Stimulated activated naive CD8-positive, alpha-beta T cell treated with anti-CD3 and anti-CD28 coated beads, Interleukin-15, Interleukin-2, amounts not matched to agents 100 ng/mL and 50 ng/mL, for 24 hours (primary cell): ENCODE results near the gene SRBD1.

Source experiments
- H3K27ac Mint-ChIP-seq: one replicate; pipeline ENCODE4 v1.8.0; 2021; ENCODE audit warnings: mild to moderate bottlenecking, mixed read lengths
- H3K27me3 Mint-ChIP-seq: one replicate; pipeline ENCODE4 v1.8.0; 2021; ENCODE audit warnings: mixed read lengths
- H3K36me3 Mint-ChIP-seq: one replicate; pipeline ENCODE4 v1.8.0; 2021; ENCODE audit warnings: low read depth, mixed read lengths
- H3K4me1 Mint-ChIP-seq: one replicate; pipeline ENCODE4 v1.8.0; 2021; ENCODE audit warnings: low read depth, mixed read lengths
- H3K4me3 Mint-ChIP-seq: one replicate; pipeline ENCODE4 v1.8.0; 2021; ENCODE audit warnings: mild to moderate bottlenecking, mixed read lengths
- H3K9me3 Mint-ChIP-seq: one replicate; pipeline ENCODE4 v1.8.0; 2021; ENCODE audit warnings: mixed read lengths

Gene SRBD1

DNA sequence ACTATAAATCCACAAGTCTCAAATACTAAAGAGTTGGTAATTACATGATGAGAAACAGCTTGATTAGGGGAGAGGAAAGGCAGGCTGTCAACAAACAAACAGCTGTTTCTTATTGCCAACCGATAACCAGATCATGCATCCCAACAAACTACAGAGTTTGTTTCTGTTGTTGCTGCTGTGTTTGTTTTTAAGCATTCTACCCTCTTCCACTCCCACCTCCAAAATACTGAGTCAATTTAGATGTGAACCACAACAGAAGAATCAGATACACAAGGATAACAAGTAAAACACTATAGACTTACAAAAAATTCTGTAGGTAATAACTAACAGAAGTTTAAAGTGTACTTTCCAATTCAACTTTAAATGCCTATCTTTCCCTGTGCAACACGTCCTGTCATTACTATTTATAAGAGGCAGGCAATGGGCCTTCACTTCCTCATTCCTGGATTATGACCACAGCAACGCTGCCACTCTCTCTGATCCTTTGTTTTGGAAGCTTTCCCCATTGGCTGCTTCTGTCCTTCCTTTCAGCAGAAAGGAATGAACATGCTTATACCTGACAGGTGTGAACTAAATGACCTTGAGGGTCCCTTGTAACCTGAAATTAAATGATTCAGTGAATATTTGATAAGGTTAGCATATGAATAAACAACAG, 152.0 kb downstream of the SRBD1 start:
- H3K27ac Mint-ChIP-seq: no peak overlapping the region
- H3K36me3 Mint-ChIP-seq: peaks cover 24% of the 10 kb centered on the region
- H3K4me3 Mint-ChIP-seq: no peak overlapping the region
- no peaks in the 10 kb centered on the region for H3K27me3 Mint-ChIP-seq
- H3K9me3 Mint-ChIP-seq: no peaks in the 10 kb centered on the region
- H3K4me1 Mint-ChIP-seq: no peaks in the 10 kb centered on the region

DNA sequence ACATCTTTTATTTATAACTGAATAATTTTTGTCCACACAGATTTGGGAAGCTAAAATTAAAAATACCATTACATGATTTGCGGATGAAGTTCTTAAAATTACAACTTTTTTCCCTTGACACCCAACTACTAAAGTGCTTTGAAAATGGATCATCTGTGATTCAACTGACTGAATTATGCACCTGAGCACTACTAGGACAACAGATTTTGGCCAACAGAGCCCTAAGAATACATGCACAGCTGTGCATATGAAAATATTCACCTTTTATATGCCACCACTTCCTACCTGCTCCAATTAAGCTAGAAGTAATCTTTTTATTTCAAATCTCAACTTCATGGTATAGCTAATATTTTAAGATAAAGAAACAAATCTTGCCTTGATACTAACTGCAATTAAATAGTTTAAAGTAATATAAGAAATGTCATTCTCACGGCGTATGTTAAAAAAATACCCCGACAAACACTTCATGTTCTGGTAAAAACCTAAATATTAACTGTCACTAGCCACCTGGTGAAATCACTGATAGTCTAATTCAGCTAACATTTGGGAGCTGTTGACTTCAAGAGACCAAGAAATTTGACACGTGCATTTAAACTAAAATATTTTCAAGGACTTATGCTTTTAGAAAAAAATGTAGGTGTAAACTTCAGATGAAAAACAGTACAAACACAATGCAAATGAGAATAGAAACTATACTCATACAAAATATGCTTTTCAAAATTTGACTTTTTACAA, 153.7 kb downstream of the SRBD1 start:
- Mint-ChIP-seq H3K4me1 (no peaks in the 10 kb centered on the region), H3K4me3 (no peak overlapping the region), H3K27ac (no peak overlapping the region), H3K9me3 (no peaks in the 10 kb centered on the region), H3K27me3 (no peaks in the 10 kb centered on the region), H3K36me3 (peaks cover 22% of the 10 kb centered on the region)

DNA sequence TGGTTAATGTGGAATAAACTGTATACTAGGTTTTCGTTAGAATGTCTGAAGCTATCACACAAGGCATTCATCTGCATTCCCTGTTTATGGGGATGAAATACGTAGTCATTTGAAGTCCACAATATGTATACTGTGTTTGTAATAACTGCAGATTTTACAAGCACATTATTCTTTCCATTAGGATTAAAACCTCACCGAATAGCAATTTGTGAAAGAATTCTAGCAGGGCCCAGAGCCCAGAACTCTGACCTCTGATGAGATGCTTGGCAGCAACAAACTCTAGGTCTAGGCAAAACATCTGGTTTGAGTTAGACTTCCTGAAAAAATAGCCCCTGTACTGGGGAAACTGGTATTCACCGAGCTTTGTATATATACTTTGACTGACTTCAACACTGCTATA, 158.2 kb downstream of the SRBD1 start:
- Mint-ChIP-seq H3K4me1 (no peaks in the 10 kb centered on the region), H3K27me3 (no peaks in the 10 kb centered on the region), H3K4me3 (no peak overlapping the region), H3K36me3 (peaks cover 4% of the 10 kb centered on the region), H3K9me3 (no peaks in the 10 kb centered on the region), H3K27ac (no peak overlapping the region)

DNA sequence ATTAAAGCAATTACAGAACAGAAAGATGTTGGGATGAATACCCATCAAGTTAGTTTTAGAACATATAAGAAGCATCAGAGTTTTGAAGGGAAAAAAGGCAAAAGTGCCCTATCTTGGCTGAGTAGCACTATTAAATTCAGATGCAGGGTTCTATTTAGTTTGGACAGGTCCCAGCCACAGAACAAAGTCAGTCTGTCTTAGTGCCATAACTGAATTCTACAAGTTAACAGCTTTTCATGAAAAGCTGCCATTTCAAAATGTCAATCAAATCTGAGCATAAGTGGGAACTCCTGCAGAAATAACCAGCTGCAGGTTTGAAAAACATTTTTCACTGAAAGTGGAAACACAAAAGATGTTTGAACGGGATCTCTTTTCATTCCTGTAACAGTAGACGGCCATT, 160.4 kb downstream of the SRBD1 start:
- Mint-ChIP-seq H3K4me1 (no peaks in the 10 kb centered on the region), H3K36me3 (peaks cover 8% of the 10 kb centered on the region), H3K27ac (no peak overlapping the region), H3K27me3 (no peaks in the 10 kb centered on the region), H3K9me3 (no peaks in the 10 kb centered on the region), H3K4me3 (no peak overlapping the region)

DNA sequence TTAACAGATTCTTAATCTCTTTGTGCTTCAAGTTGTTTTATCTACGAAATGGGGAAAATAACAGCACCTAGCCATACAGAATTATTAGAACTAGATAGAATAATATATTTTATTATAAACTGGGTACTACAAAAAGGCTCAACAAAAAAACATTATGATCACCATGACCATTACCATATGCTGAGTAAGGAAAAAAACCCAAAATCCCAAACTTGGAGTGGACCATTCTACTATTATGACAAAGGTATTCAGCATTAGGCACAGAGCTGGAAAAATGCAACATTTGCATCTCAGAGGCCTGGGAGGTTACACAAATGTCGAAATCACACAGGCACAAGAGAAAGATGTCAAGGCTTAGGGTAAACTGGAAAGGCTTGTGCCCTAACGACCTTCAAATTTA, 162.8 kb downstream of the SRBD1 start:
- H3K4me3 Mint-ChIP-seq: no peak overlapping the region
- no peaks in the 10 kb centered on the region for H3K27me3 Mint-ChIP-seq
- H3K36me3 Mint-ChIP-seq: peaks cover 23% of the 10 kb centered on the region
- H3K9me3 Mint-ChIP-seq: no peaks in the 10 kb centered on the region
- peaks cover 3% of the 10 kb centered on the region for H3K4me1 Mint-ChIP-seq
- no peak overlapping the region for H3K27ac Mint-ChIP-seq

DNA sequence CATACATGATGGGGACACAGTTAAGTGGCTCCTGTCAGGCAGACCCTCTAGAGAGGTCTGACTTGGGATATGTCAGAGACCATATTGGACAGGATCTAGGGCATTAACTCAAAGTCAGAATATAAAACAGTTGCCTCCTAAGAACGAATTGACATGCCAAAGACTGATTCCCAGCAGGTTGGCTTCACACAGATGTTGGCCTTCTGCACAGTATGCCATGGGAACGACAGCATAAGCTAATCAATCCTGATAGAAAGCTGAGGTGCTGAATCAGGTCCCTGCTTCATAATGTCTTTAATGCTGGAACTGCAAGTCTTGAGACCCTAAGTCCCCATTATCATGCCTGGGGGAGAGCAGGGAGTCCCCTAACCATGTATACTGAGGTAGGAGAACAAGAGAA, 165.1 kb downstream of the SRBD1 start:
- Mint-ChIP-seq H3K4me1 (peaks cover 6% of the 10 kb centered on the region), H3K27me3 (no peaks in the 10 kb centered on the region), H3K9me3 (no peaks in the 10 kb centered on the region), H3K27ac (no peak overlapping the region), H3K4me3 (no peak overlapping the region), H3K36me3 (peaks cover 30% of the 10 kb centered on the region)

DNA sequence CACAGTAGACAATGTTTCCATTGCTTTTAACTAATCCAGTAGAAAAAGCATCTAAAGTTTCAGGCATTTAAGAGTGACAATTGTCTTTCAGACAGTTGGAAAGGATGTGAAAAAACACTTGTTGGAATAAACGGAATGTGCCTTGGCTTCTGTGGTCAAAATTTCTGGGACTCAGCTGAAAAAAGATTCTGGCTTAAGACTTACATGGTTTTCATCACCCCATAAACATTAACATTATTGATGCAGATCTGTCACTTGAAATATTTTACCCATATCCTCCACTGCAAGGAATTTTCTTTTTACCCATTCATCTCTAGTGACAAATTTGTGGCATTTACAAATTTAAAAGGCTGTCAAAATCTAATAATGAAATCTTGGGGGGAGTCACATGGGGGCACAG, 166.0 kb downstream of the SRBD1 start:
- no peak overlapping the region for H3K27ac Mint-ChIP-seq
- H3K9me3 Mint-ChIP-seq: no peaks in the 10 kb centered on the region
- no peak overlapping the region for H3K4me3 Mint-ChIP-seq
- peaks cover 6% of the 10 kb centered on the region for H3K4me1 Mint-ChIP-seq
- peaks cover 32% of the 10 kb centered on the region for H3K36me3 Mint-ChIP-seq
- no peaks in the 10 kb centered on the region for H3K27me3 Mint-ChIP-seq

DNA sequence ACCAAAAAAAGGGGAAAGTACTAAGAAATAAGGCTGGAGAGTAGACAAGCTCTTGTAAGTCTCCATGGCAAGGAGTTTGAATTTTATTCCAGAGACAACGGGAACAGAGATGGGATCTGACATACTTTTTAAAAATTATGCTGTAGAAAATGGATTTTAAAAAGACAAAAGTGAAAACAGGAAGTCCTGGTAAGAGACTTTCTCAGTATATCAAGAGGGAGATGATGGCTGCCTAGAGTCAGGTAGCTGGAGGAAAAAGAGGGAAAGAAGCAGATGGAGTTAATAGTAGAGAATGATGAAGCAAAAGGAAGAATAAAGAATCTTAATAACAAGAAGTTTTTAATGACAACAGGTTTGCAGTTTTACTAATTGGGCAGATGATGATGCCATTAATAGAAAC, 168.1 kb downstream of the SRBD1 start:
- H3K27ac Mint-ChIP-seq: no peak overlapping the region
- H3K4me1 Mint-ChIP-seq: peaks cover 6% of the 10 kb centered on the region
- H3K36me3 Mint-ChIP-seq: peaks cover 42% of the 10 kb centered on the region
- H3K9me3 Mint-ChIP-seq: peaks cover 9% of the 10 kb centered on the region
- H3K27me3 Mint-ChIP-seq: no peaks in the 10 kb centered on the region
- no peak overlapping the region for H3K4me3 Mint-ChIP-seq

DNA sequence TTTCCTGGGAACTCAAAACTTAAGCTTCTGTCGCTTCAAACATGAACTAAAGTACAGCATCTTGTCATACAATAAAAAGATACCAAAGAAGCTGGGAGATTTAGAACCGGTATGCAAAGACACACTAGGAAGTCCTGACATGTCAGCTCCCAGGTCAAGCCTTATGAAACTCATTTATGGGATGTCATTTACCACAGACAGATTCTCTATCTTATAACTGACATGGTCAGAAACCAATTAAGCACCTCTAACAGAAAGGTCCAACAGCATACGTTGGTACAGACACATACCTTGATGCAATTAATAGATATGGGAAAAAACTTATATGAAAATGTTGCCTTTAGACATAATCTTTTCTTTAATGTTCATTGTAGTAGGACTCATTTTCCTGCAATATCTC, 169.0 kb downstream of the SRBD1 start:
- Mint-ChIP-seq H3K27me3 (no peaks in the 10 kb centered on the region), H3K4me3 (no peak overlapping the region), H3K4me1 (peaks cover 6% of the 10 kb centered on the region)

DNA sequence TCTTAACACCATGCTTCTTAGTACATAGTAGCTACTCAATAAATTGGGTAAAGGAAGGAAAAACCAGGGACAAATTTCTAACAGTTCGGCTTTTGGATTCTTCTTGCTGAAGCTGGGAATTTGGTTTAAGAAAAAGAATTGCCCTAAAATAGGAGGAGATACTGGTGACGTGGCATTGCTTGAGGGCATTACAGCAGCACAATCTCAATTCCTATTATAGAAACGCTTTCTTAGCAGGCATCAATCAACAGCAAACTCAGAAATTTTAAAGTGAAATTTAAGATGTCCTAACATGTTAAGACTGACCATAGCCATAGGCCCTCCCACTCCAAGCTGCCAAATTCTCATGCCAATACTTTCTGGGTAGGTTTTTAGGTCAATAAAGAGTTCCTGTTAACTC, 169.5 kb downstream of the SRBD1 start:
- peaks cover 6% of the 10 kb centered on the region for H3K4me1 Mint-ChIP-seq
- no peak overlapping the region for H3K4me3 Mint-ChIP-seq
- H3K36me3 Mint-ChIP-seq: peaks cover 51% of the 10 kb centered on the region
- H3K27me3 Mint-ChIP-seq: no peaks in the 10 kb centered on the region
- no peak overlapping the region for H3K27ac Mint-ChIP-seq
- peaks cover 16% of the 10 kb centered on the region for H3K9me3 Mint-ChIP-seq

More for the DNA sequence above, 169.0 kb downstream of the SRBD1 start:
- H3K36me3 Mint-ChIP-seq: peaks cover 49% of the 10 kb centered on the region
- peaks cover 16% of the 10 kb centered on the region for H3K9me3 Mint-ChIP-seq
- H3K27ac Mint-ChIP-seq: no peak overlapping the region

DNA sequence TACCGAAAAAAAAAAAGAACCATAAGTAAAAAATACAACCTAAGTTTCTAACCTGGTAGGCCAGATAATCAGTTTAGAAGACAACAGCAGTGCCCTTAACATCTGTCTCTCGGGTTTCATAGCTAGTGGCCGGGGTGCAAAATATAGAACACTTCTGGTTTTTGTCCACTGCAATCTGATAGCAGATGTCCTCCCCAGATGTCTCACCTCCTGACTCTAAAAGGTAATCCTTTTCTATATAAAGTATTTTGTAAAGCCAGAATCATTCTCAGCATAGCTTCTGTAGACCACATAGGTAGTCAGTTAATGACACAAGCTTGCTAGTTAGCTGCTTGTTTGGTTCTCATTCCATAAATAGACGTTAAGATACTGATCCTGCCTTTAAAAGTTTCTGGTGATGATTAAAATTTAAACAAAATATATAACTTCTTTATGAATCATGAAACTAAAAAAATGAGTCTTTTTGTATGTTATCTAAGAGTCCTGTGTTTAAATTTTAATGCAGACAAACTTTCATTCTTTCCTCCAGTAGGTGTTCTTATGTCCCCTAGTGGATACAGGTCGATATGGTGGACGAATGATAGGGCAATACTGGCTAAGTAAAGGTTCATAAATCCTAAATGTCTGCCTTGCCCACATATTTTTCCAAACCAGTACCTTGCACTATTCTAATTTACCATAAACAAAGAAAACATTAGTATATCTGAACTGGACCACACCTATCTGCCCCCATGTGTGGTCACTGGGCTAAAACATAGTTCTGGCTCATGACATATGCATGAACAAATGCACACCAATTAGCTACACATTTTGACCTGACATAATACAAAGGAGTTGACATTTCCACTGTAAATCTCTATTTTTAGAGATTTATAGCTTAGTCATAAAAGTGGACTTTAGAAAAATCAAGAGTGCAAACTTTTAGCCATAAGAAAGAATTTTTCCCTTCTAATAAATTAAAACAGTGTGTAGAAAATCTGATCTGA, 171.0 kb downstream of the SRBD1 start:
- no peaks in the 10 kb centered on the region for H3K27me3 Mint-ChIP-seq
- peaks cover 22% of the 10 kb centered on the region for H3K9me3 Mint-ChIP-seq
- H3K4me1 Mint-ChIP-seq: peaks cover 14% of the 10 kb centered on the region
- no peak overlapping the region for H3K27ac Mint-ChIP-seq
- no peak overlapping the region for H3K4me3 Mint-ChIP-seq
- H3K36me3 Mint-ChIP-seq: peaks cover 58% of the 10 kb centered on the region

DNA sequence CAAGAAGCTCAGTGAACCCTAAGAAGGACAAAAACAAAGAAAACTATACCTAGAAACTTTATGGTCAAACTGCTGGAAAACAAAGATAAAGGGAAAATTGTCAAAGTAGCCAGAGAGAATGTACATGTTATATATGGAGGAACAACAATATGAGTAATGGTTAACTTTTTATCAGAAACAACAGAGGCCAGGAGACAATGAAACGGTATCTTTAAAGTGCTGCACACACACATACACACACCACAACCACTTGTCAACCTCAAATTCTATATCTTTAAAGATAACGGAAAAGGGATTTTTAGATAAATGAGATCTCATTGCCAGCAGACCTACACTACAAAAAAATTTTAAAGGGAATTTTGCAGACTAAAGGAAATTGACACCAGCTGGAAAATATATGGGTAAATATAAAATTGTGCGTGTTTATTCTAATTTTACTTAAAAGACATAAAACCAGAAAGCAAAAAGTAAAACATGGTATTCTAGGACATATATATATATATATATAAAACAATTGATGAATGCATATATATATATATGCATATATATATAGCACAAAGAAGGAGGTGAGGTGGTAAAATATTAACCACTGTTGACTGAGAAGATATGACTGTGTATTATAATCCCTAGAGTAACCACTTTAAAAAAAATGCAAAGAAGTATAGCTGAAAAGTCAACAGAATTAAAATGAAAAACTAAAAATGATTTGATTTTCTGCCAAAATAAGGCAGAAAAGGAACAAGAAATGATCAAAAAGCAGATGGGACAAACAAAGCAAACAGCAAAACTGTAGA, 172.0 kb downstream of the SRBD1 start:
- Mint-ChIP-seq H3K4me3 (no peak overlapping the region), H3K36me3 (peaks cover 52% of the 10 kb centered on the region)

DNA sequence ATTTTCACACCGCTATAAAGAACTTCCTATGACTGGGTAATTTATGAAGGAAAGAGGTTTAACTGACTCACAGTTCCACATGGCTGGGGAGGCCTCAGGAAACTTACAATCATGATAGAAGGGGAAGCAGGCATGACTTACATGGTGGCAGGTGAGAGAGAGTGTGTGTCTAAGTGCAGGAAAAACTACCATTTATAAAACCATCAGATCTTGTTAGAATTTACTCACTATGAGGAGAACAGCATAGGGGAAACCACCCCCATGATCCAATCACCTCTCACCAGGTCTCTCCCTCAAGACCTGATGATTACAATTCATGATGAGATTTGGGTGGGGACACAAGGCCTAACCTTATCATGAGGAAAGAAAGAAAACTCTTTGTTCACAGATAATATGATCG, 174.6 kb downstream of the SRBD1 start:
- peak overlapping the region; percentile 52 for H3K27ac Mint-ChIP-seq
- H3K36me3 Mint-ChIP-seq: peaks cover 40% of the 10 kb centered on the region
- H3K27me3 Mint-ChIP-seq: no peaks in the 10 kb centered on the region
- peaks cover 22% of the 10 kb centered on the region for H3K9me3 Mint-ChIP-seq
- peaks cover 7% of the 10 kb centered on the region for H3K4me1 Mint-ChIP-seq
- no peak overlapping the region for H3K4me3 Mint-ChIP-seq

More for the DNA sequence above, 172.0 kb downstream of the SRBD1 start:
- peaks cover 14% of the 10 kb centered on the region for H3K4me1 Mint-ChIP-seq
- H3K27me3 Mint-ChIP-seq: no peaks in the 10 kb centered on the region
- peaks cover 22% of the 10 kb centered on the region for H3K9me3 Mint-ChIP-seq
- H3K27ac Mint-ChIP-seq: no peak overlapping the region

DNA sequence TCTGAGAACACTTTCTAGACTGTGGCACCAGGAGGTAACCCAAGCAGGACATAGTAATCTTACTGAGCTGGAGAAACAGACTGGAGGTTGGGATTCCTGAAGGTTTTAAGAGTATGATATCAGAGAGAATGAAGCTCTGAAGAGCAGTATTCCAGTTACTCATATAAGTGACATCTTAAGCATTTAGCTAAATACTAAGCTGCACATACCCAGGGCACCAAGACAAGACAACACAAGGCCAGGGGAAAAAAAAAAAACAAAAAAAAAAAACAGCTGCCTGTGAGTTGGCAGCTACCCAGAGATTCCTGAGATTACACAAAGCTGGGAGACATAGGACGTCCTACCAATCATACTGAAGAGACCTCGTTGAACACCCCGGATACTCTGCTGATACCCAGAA, 175.8 kb downstream of the SRBD1 start:
- Mint-ChIP-seq H3K27ac (no peak overlapping the region), H3K27me3 (no peaks in the 10 kb centered on the region), H3K4me1 (peaks cover 7% of the 10 kb centered on the region), H3K9me3 (peaks cover 22% of the 10 kb centered on the region), H3K36me3 (peaks cover 45% of the 10 kb centered on the region), H3K4me3 (no peak overlapping the region)
